ENCODE data around the gene PLEKHG5.

- TF ChIP-seq CTCF (IDR thresholded peaks at IDR 0.05) (no peak), POLR2A (IDR thresholded peaks at IDR 0.05) (no peak)
Measured at GRCh38 chr1:6424000-6424565, 67.4 kb downstream of the PLEKHG5 start.

All from lower leg skin (tissue), 3 donors.